Prostate gland (tissue), 2 donors: ENCODE results near the gene DLG2.

Source experiments
- CTCF ChIP-seq, 4 experiments: fragments of 200-600 bp in 2 of 4; fragments of 450-650 bp in 2 of 4; sonication (generic) in 2 of 4; IDR thresholded peaks; 1 replicate in 3 of 4; 2 replicates in 1 of 4; pipeline ENCODE4 v1.5.1; 2016 to 2019; ENCODE audit warnings: antibody characterized with exemption in 4 of 4, mild to moderate bottlenecking in 2 of 4, moderate library complexity in 2 of 4
- POLR2A ChIP-seq: fragments of 450-650 bp; IDR thresholded peaks from one replicate; pipeline ENCODE4 v1.6.1; 2016; ENCODE audit warnings: antibody characterized with exemption, mild to moderate bottlenecking

DNA sequence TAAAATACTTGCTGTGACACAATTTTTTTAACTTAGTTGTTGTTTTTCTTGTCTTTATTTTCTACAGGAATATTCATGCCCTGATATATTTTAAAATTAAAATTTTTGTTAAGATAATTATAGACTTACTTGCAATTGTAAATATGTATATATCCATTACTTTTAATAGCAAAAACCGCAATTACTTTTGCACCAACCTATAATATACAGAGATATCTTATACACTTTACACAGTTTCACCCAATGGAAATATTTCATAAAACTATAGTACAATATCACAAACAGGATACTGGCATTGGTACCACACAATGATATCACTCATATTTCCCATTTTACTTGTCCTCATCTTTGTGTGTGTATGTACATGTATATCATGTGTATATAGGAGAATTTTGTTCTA, 188.8 kb downstream of the DLG2 start:
- TF ChIP-seq CTCF (IDR thresholded peaks at IDR 0.05) (no peak), POLR2A (no peak)
